Stimulated activated CD4-positive, alpha-beta T cell treated with anti-CD3 and anti-CD28 coated beads, Interleukin-1b, Interleukin-23, amount 100 ng/mL, for 24 hours (primary cell): ENCODE data around the gene RERGL.
"Not testable (repeated sequence)": the region's sequence is repeated elsewhere in the genome, so short reads cannot be mapped to it uniquely, and the experiment has no call there.

Source experiments
- DNase-seq, 4 experiments: peaks; one replicate each; pipeline ENCODE4 v3.0.0-alpha.2; 2020; ENCODE audit warnings: low read depth in 4 of 4, low spot score in 1 of 4

Gene RERGL

GRCh38 chr12:18090093-18090492, at the start of gene RERGL:
RERGL (minus strand) TSS chr12:18090193; CDS start chr12:18090140, 53 bp downstream.
- DNase-seq: no peak

DNA sequence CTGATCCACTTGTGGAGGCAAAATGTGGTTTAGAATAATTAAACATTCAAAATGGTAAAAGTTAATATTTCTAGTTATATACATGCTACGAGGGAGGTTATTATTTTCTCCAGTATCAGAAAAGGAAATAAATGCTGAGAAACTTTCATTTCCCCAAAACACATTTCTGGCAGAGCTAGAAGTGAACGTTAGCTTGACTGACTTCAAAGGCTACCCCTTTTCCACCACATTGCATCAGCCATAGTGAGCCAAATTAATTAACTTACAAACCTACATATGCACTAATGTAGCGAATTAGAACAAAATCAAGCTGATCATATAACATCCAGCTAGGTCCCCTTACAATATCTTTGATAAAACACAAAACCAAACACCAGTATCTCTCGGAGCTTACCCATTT, 49.3 kb upstream of the RERGL start:
- DNase-seq: no peak

DNA sequence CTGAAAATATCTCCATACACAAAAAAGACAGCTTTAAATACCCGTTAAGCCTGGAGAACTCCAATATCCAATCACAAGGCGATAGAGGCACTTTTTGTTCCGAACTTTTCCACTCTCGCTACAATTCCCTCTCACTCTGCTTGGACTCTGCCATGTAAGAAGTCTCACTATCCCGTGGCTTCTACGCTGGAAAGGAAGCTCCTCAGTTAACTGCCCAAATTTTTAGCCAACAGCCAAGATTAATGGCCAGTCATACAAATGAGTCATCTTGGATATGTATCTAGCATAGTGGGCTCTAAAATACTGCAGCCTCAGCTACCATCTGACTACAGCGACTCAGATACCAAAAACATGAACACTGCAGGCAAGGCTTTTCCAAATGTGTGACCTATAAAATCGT, 45.5 kb upstream of the RERGL start:
- DNase-seq: no peak

GRCh38 chr12:18135086-18135485, 45.1 kb upstream of the RERGL start:
- no peak for DNase-seq

- no peak for DNase-seq
These were observed 40.9 kb upstream of the RERGL start for GRCh38 chr12:18130851-18131250.

- DNase-seq: no peak
These were observed 33.7 kb upstream of the RERGL start for GRCh38 chr12:18123707-18124106.

DNA sequence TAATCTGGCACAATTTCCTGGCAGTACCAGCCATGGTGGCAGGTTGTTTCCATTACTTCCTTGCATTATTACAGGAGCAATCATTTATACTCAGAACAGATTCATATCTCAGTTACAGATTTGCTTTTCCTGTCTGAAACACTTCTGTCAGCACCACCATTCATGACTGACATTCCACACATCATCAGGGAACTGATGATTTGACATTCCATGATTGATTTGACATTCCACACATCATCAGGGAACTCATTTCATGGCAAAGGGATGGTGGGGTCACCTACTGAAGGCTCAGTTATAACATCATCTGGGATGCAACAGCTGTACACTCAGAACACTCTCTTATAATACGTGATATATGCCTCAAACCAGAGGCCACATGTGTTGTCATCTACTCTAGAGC, 30.9 kb upstream of the RERGL start:
- DNase-seq: no peak

DNA sequence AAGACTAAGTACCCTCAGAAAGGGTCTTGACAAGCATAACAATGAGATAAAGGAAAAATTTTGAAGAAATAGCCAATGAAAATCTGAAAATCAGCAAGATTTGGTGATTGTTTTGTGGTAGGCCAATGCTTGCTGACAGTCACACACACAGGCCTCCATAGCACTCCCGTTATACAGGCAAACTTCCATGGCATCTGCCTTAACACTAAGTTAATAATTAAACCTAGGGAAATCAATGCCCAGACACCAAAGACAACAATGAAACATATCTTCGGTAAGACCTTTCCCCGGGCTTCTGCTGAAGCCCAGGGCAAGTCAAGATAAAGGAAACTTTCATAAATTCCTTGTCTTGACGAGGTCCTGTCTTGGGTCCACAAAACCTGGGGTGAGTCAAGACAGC, 18.6 kb upstream of the RERGL start:
- DNase-seq: no peak

GRCh38 chr12:18103624-18104023, 13.6 kb upstream of the RERGL start:
- no peak for DNase-seq

DNA sequence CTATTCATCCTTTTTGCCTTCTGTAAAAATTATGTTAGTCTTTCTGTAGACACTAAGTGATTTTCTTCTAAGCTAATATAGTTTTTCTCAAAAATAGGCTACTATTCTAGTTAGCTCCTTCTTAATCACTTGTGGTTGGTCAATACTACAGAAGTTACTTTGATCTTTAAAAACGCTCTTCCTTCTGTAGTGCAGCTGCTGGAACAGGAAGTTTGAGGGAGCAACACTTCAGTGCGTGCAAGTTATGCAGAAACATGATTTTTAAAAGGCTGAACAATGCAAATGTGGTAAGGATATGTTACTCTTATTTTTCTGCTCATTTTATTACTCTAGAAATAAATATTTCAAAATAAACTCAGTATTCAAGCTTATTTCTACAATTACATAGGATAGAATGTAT, 11.1 kb upstream of the RERGL start:
- no peak for DNase-seq

- no peak for DNase-seq
These were observed 5.9 kb downstream of the RERGL start for GRCh38 chr12:18084080-18084479.

GRCh38 chr12:18079541-18080246, 10.3 kb downstream of the RERGL start:
- DNase-seq: no peak

DNA sequence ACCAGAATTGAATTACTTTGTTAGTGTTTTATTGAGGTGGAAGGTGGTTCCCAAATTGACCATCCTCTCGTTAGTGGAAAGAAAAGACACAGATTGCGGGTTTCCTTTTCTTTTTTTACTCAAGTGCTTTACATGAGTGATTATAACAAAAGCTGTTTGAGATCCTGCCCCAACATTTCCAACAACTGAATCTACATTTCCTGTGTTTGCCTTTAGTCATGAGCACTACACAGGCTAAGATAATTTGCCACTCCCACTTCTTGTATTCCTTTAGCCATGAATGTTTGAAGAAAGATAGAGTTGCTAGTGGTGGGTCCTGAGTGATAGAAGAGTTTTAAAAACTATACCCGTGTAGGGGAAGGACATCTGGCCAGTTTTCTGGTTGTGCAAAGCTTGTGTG, 16.0 kb downstream of the RERGL start:
- no peak for DNase-seq

DNA sequence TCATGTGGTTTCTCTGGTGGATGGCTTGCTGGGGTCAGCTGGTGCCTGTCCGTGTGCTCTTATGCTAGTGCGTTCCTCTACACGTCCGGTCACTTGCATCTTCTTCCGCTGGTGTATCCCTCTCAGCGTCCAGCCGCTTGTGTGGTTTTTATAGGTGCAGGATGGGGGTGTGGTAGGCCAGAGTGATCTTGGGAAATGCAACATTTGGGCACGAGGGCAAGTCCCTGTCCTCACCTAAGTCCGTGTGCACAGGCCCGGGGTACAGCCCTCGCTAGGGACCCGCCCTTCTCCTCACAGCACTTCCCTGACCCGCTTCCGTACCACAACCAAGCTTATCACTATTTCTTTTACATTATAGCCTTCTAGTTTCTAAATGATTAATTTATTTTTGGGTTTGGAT, 17.3 kb downstream of the RERGL start:
- no peak for DNase-seq

- DNase-seq: no peak
These were observed 18.7 kb downstream of the RERGL start for GRCh38 chr12:18071336-18071735.

GRCh38 chr12:18068355-18068754, 21.6 kb downstream of the RERGL start:
- no peak for DNase-seq

- DNase-seq: no peak
These were observed 23.3 kb downstream of the RERGL start for GRCh38 chr12:18066666-18067065.

- DNase-seq: not testable (repeated sequence)
These were observed 27.1 kb downstream of the RERGL start for GRCh38 chr12:18062867-18063266.

- DNase-seq: no peak
These were observed 32.9 kb downstream of the RERGL start for GRCh38 chr12:18057051-18057450.

- no peak for DNase-seq
These were observed 34.9 kb downstream of the RERGL start for GRCh38 chr12:18054925-18055619.

GRCh38 chr12:18045446-18045992, 44.5 kb downstream of the RERGL start:
- DNase-seq: no peak

DNA sequence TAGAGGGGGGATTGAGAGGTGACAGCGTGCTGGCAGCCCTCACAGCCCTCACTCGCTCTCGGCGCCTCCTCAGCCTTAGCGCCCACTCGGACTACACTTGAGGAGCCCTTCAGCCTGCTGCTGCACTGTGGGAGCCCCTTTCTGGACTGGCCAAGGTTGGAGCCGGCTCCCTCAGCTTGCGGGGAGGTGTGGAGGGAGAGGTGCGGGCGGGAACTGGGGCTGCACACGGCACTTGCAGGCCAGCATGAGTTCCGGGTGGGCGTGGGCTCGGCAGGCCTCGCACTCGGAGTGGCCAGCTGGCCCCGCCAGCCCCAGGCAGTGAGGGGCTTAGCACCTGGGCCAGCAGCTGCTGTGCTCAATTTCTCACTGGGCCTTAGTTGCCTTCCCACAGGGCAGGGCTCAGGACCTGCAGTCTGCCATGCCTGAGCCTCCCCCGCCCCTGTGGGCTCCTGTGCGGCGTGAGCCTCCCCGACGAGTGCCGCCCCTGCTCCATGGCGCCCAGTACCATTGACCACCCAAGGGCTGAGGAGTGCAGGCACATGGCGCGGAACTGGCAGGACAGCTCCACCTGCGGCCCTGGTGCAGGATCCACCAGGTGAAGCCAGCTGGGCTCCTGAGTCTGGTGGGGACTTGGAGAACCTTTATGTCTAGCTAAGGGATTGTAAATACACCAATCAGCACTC, 49.8 kb downstream of the RERGL start:
- DNase-seq: not testable (repeated sequence)
